Head of caudate nucleus (tissue), 42 donors: ENCODE data around the gene NPIPB6.

ENCODE experiments used
- DNase-seq, 42 donors: peaks; one replicate each; pipeline versions ENCODE4 v3.0.0 to v3.0.0-alpha.2; 2020 to 2021; ENCODE audit warnings: mixed read lengths in 7 of 42
- intact Hi-C: fragments of 100-400 bp; cut with DNase I; formaldehyde crosslinking; loops from one replicate; pipeline ENCODE4 v1.15.0; 2022

NPIPB6 gene

GRCh38 chr16:28308794-28309584, 54.3 kb downstream of the NPIPB6 start:
- intact Hi-C loops: no loop called here
- DNase-seq: no peak

GRCh38 chr16:28307936-28308335, 55.4 kb downstream of the NPIPB6 start:
- no peak for DNase-seq
- intact Hi-C loops: no loop called here

- peak in 1 of 42 donors; percentile 20 for DNase-seq
- intact Hi-C loops: no loop called here
Measured at GRCh38 chr16:28304214-28304613, 59.1 kb downstream of the NPIPB6 start.

GRCh38 chr16:28303132-28303531, 60.2 kb downstream of the NPIPB6 start:
- intact Hi-C loops: no loop called here
- DNase-seq: no peak

- no peak for DNase-seq
- intact Hi-C loops: no loop called here
Measured at GRCh38 chr16:28301620-28302019, 61.7 kb downstream of the NPIPB6 start.

GRCh38 chr16:28301154-28301553, 62.2 kb downstream of the NPIPB6 start:
- no peak for DNase-seq
- intact Hi-C loops: no loop called here

- intact Hi-C loops: no loop called here
- no peak for DNase-seq
Measured at GRCh38 chr16:28300327-28300726, 63.0 kb downstream of the NPIPB6 start.

- intact Hi-C loops: no loop called here
- no peak for DNase-seq
Measured at GRCh38 chr16:28298511-28298878, 64.8 kb downstream of the NPIPB6 start.

- intact Hi-C loops: no loop called here
- no peak for DNase-seq
Measured at GRCh38 chr16:28297784-28298510, 65.4 kb downstream of the NPIPB6 start.

GRCh38 chr16:28297308-28297707, 66.0 kb downstream of the NPIPB6 start:
- DNase-seq: no peak
- intact Hi-C loops: no loop called here

- intact Hi-C loops: no loop called here
- DNase-seq: no peak
Measured at GRCh38 chr16:28295276-28295675, 68.0 kb downstream of the NPIPB6 start.

GRCh38 chr16:28294201-28294600, 69.1 kb downstream of the NPIPB6 start:
- intact Hi-C loops: no loop called here
- DNase-seq: no peak

GRCh38 chr16:28293601-28293960, 69.7 kb downstream of the NPIPB6 start:
- intact Hi-C loops: no loop called here
- no peak for DNase-seq

GRCh38 chr16:28292731-28293600, 70.3 kb downstream of the NPIPB6 start:
- intact Hi-C loops: no loop called here
- DNase-seq: peak in 19 of 42 donors; percentile 14 to 55 (median 32)
